Duodenal mucosa (tissue), 2 donors: ENCODE results near the gene ITGB3.

ENCODE experiments used
- H3K27ac ChIP-seq: one replicate; pipeline ENCODE4 v1.7.0; 2013; ENCODE audit warnings: low read depth, low read length
- H3K27me3 ChIP-seq, 2 donors: one replicate each; pipeline ENCODE4 v1.7.0; 2013; ENCODE audit warnings: low read length in 2 of 2, control low read depth in 1 of 2; ENCODE audit not compliant: insufficient read depth in 2 of 2, control insufficient read depth in 1 of 2
- H3K36me3 ChIP-seq, 2 donors: one replicate each; pipeline ENCODE4 v1.7.0; 2013; ENCODE audit warnings: low read length in 2 of 2, control low read depth in 1 of 2; ENCODE audit not compliant: insufficient read depth in 2 of 2, control insufficient read depth in 1 of 2
- H3K4me1 ChIP-seq, 2 donors: one replicate each; pipeline ENCODE4 v1.7.0; 2013; ENCODE audit warnings: low read length in 2 of 2, control low read depth in 1 of 2; ENCODE audit not compliant: insufficient read depth in 2 of 2, control insufficient read depth in 1 of 2
- H3K4me3 ChIP-seq, 2 donors: one replicate each; pipeline ENCODE4 v1.7.0; 2013; ENCODE audit warnings: low read length in 2 of 2, low read depth in 1 of 2
- H3K9ac ChIP-seq, 2 donors: one replicate each; pipeline ENCODE4 v1.7.0; 2013; ENCODE audit warnings: low read length in 2 of 2, low read depth in 1 of 2
- H3K9me3 ChIP-seq, 2 donors: one replicate each; pipeline ENCODE4 v1.7.0; 2013; ENCODE audit warnings: low read length in 2 of 2, control low read depth in 1 of 2; ENCODE audit not compliant: control insufficient read depth in 1 of 2

ITGB3 gene

GRCh38 chr17:47281216-47281615 lies 27.6 kb downstream of the ITGB3 start:
- Histone ChIP-seq H3K4me3 (no peak overlapping the region), H3K4me1 (peaks cover 26% of the 10 kb centered on the region in 2 donors), H3K36me3 (no peaks in the 10 kb centered on the region), H3K27ac (no peak overlapping the region), H3K9ac (no peak overlapping the region), H3K27me3 (no peaks in the 10 kb centered on the region), H3K9me3 (no peaks in the 10 kb centered on the region)

GRCh38 chr17:47285003-47285402 lies 31.4 kb downstream of the ITGB3 start:
- Histone ChIP-seq H3K4me3 (no peak overlapping the region), H3K4me1 (peaks cover 11 to 12% of the 10 kb centered on the region in 2 donors), H3K27me3 (no peaks in the 10 kb centered on the region), H3K27ac (no peak overlapping the region), H3K36me3 (no peaks in the 10 kb centered on the region), H3K9me3 (no peaks in the 10 kb centered on the region), H3K9ac (no peak overlapping the region)

GRCh38 chr17:47286198-47286914 lies 32.7 kb downstream of the ITGB3 start:
- Histone ChIP-seq H3K27ac (no peak overlapping the region), H3K9me3 (no peaks in the 10 kb centered on the region), H3K27me3 (no peaks in the 10 kb centered on the region), H3K36me3 (no peaks in the 10 kb centered on the region), H3K4me3 (no peak overlapping the region), H3K4me1 (peaks cover 6 to 12% of the 10 kb centered on the region in 2 donors), H3K9ac (no peak overlapping the region)

- Histone ChIP-seq H3K27ac (no peak overlapping the region), H3K9ac (no peak overlapping the region), H3K27me3 (no peaks in the 10 kb centered on the region), H3K4me1 (peaks cover 6 to 12% of the 10 kb centered on the region in 2 donors), H3K9me3 (no peaks in the 10 kb centered on the region), H3K36me3 (no peaks in the 10 kb centered on the region), H3K4me3 (no peak overlapping the region)
These were observed 33.4 kb downstream of the ITGB3 start for GRCh38 chr17:47287068-47287467.

- no peak overlapping the region for H3K4me3 ChIP-seq
- H3K36me3 ChIP-seq = no peaks in the 10 kb centered on the region
- H3K9me3 ChIP-seq = no peaks in the 10 kb centered on the region
- no peak overlapping the region for H3K27ac ChIP-seq
- H3K4me1 ChIP-seq = peaks cover 6 to 12% of the 10 kb centered on the region in 2 donors
- H3K9ac ChIP-seq = no peak overlapping the region
- H3K27me3 ChIP-seq = no peaks in the 10 kb centered on the region
These were observed 34.0 kb downstream of the ITGB3 start for GRCh38 chr17:47287639-47288038.

- Histone ChIP-seq H3K4me3 (no peak overlapping the region), H3K9ac (no peak overlapping the region), H3K27me3 (no peaks in the 10 kb centered on the region), H3K27ac (no peak overlapping the region), H3K36me3 (no peaks in the 10 kb centered on the region), H3K4me1 (peaks cover 6 to 12% of the 10 kb centered on the region in 2 donors), H3K9me3 (no peaks in the 10 kb centered on the region)
These were observed 35.0 kb downstream of the ITGB3 start for GRCh38 chr17:47288531-47289116.

- Histone ChIP-seq H3K9me3 (no peaks in the 10 kb centered on the region), H3K27me3 (no peaks in the 10 kb centered on the region), H3K9ac (no peak overlapping the region), H3K36me3 (no peaks in the 10 kb centered on the region), H3K4me3 (no peak overlapping the region), H3K4me1 (peaks cover 9 to 15% of the 10 kb centered on the region in 2 donors), H3K27ac (no peak overlapping the region)
These were observed 35.7 kb downstream of the ITGB3 start for GRCh38 chr17:47289302-47289701.

- no peaks in the 10 kb centered on the region for H3K9me3 ChIP-seq
- peaks cover 15 to 24% of the 10 kb centered on the region in 2 donors for H3K4me1 ChIP-seq
- no peak overlapping the region for H3K9ac ChIP-seq
- H3K36me3 ChIP-seq = no peaks in the 10 kb centered on the region
- no peaks in the 10 kb centered on the region for H3K27me3 ChIP-seq
- H3K4me3 ChIP-seq = no peak overlapping the region
- H3K27ac ChIP-seq = no peak overlapping the region
These were observed 37.2 kb downstream of the ITGB3 start for GRCh38 chr17:47290870-47291241.

GRCh38 chr17:47291242-47291873 lies 37.7 kb downstream of the ITGB3 start:
- Histone ChIP-seq H3K27me3 (no peaks in the 10 kb centered on the region), H3K9ac (no peak overlapping the region), H3K4me3 (no peak overlapping the region), H3K36me3 (no peaks in the 10 kb centered on the region), H3K9me3 (no peaks in the 10 kb centered on the region), H3K27ac (no peak overlapping the region), H3K4me1 (peaks cover 15 to 24% of the 10 kb centered on the region in 2 donors)

- H3K27me3 ChIP-seq = no peaks in the 10 kb centered on the region
- H3K27ac ChIP-seq = no peak overlapping the region
- H3K36me3 ChIP-seq = no peaks in the 10 kb centered on the region
- no peak overlapping the region for H3K9ac ChIP-seq
- peaks cover 15 to 24% of the 10 kb centered on the region in 2 donors for H3K4me1 ChIP-seq
- no peaks in the 10 kb centered on the region for H3K9me3 ChIP-seq
- H3K4me3 ChIP-seq = no peak overlapping the region
These were observed 38.6 kb downstream of the ITGB3 start for GRCh38 chr17:47292206-47292605.
